H1 (cell line): ENCODE data around the gene PHKG2. TPM values are rescaled to one million over a fixed set of nuclear protein-coding genes. Genes with fewer than 3 reads are reported as not detected.

ENCODE experiments used
- ASH2L ChIP-seq: fragments of 200-600, 300-600 bp; sonication (generic); IDR thresholded peaks from one replicate; pipeline ENCODE4 v1.7.1; 2017; ENCODE audit warnings: low read length
- HDAC6 ChIP-seq: IDR thresholded peaks from one replicate; pipeline ENCODE4 v1.7.1; 2012; ENCODE audit warnings: low read depth, mild to moderate bottlenecking, inconsistent platforms, low read length, moderate library complexity
- polyA plus RNA-seq, 7 experiments: library from polyadenylated mRNA; depleted of rRNA in 3 of 7; stranded (reverse) in 5 of 7; unstranded in 2 of 7; fragments of >200 nt in 5 of 7; fragments of 200-250 nt in 2 of 7; gene quantifications; 1 replicate in 5 of 7; 2 replicates in 1 of 7; 4 replicates in 1 of 7; pipeline versions ENCODE4 v1.2.1 to v1.2.3, GENCODE V29; 2011 to 2013; ENCODE audit warnings: missing spikeins in 2 of 7, mixed read lengths in 2 of 7
- total RNA-seq: library from RNA; stranded (reverse); fragmentation: NEBNext Ultra II Directional; extraction: Animal tissue kit (Norgen Biotek cat#: 25700); gene quantifications from 2 replicates; pipeline ENCODE4 v1.2.1, GENCODE V29; 2021

PHKG2 gene
- total and polyA plus RNA-seq, 2 of the 8 experiments (the other 6 are each of a cell fraction or from before 2014, with no cell fraction given): 36.0 to 53.4 TPM

DNA sequence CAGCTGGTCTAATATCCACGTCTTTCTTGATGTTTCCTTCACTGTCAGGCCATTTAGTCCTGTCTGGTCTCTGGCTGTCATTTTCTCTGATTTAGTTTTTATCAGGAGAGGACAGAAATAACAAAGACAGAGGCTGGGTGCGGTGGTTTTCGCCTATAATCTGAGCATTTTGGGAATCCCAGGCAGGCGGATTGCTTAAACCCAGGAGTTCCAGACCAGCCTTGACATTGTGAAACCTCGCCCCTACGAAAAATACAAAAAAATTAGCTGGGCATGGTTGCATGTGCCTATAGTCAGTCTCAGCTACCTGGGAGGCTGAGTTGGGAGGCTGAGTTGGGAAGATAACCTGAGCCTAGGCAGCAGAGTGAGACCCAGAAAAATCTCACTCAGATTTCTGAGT lies 42.2 kb upstream of the PHKG2 start (continued):
- no peak for TF ChIP-seq ASH2L
- no peak for TF ChIP-seq HDAC6
